C4-2B (cell line): ENCODE results near the gene KDM6A.

ENCODE experiments used
- CTCF ChIP-seq: fragments of 450-650 bp; conservative IDR thresholded peaks from 2 replicates; pipeline ENCODE4 v1.5.1; 2017; ENCODE audit warnings: mild to moderate bottlenecking
- ZFX ChIP-seq: fragments of 450-650 bp; IDR thresholded peaks from 2 replicates; pipeline ENCODE4 v1.6.1; 2017

- TF ChIP-seq CTCF (no peak), ZFX (no peak)
Observed at GRCh38 chrX:44906542-44906941, 33.6 kb downstream of the KDM6A start.
